ENCODE measurements around the gene KLF5. TPM values are rescaled to one million over a fixed set of nuclear protein-coding genes. Genes with fewer than 3 reads are reported as not detected.
A peak's percentile ranks its signal among the peaks of the same experiment; 100 is the strongest.

KLF5 gene
- total RNA-seq, 1 experiment from 2014 or later: 59.2 TPM

- Histone ChIP-seq H3K27me3 (ENCODE audit: insufficient read depth, low read length) (no peaks in the 10 kb centered on the region), H3K9ac (ENCODE audit: low read length) (peak overlapping the region; percentile 52), H3K4me2 (ENCODE audit: low read length) (peak overlapping the region; percentile 54), H4K20me1 (ENCODE audit: insufficient read depth) (no peaks in the 10 kb centered on the region), H3K4me1 (ENCODE audit: control insufficient read depth in 1 of 2, insufficient read depth in 2 of 2, low read length in 2 of 2) (peaks cover 32 to 51% of the 10 kb centered on the region in 2 experiments), H2AFZ (ENCODE audit: low read depth, low read length, poor library complexity, severe bottlenecking) (no peak overlapping the region), H3K9me3 (ENCODE audit: control insufficient read depth in 1 of 2, insufficient read depth in 1 of 2, low read depth in 1 of 2, low read length in 2 of 2) (peaks cover 9 to 25% of the 10 kb centered on the region in 2 experiments; a peak in 3 of 4 replicates), H3K27ac (ENCODE audit: low read depth, low read length) (peak overlapping the region; percentile 93), H3K79me2 (ENCODE audit: insufficient read depth, low read length) (no peaks in the 10 kb centered on the region), H3K9me2 (ENCODE audit: insufficient read depth) (no peaks in the 10 kb centered on the region), H3K36me3 (ENCODE audit: control insufficient read depth in 1 of 2, insufficient read depth in 2 of 2, low read length in 2 of 2) (peaks cover 0 to 8% of the 10 kb centered on the region in 2 experiments; a peak in 1 of 4 replicates), H3K4me3 (replicated peaks in 1 of 2; ENCODE audit: low read depth in 1 of 2, low read length in 2 of 2) (peak overlapping the region in 1 of 2 experiments; percentile 22; a peak in 1 of 4 replicates)
- ChIA-PET POLR2A (interaction anchor here (1.3 kb wide), 1 partner anchor 10 kb away, joined by 4 read pairs; no protein-coding TSS in a partner anchor), RAD21 (ENCODE audit: low non-redundant PET in 1 of 2, low total read pairs in 2 of 2, uncharacterized antibody in 2 of 2, unreplicated experiment in 2 of 2) (no interaction called here), CTCF (no interaction called here)
- TF ChIP-seq ATF3 (IDR thresholded peaks at IDR 0.05): no peak
- TF ChIP-seq ZFX (IDR thresholded peaks at IDR 0.05): no peak
- no peak for TF ChIP-seq ELF1 (IDR thresholded peaks at IDR 0.05; ENCODE audit: borderline replicate concordance, low read depth)
- no peak for TF ChIP-seq ZNF274 (IDR thresholded peaks at IDR 0.05; ENCODE audit: low read depth, low read length)
- TF ChIP-seq POLR2AphosphoS5 (IDR thresholded peaks at IDR 0.05; ENCODE audit: low read depth, low read length): no peak
- no peak for TF ChIP-seq CTCF (IDR thresholded peaks at IDR 0.05 in 2 of 3, conservative IDR thresholded peaks at IDR 0.05 in 1 of 3; ENCODE audit: borderline replicate concordance in 1 of 3, insufficient read depth in 1 of 3, low read depth in 2 of 3, low read length in 2 of 3)
- no peak for TF ChIP-seq TCF7L2 (IDR thresholded peaks at IDR 0.05; ENCODE audit: borderline replicate concordance, extremely low read depth, insufficient read depth, insufficient read length)
- no peak for TF ChIP-seq SP1 (IDR thresholded peaks at IDR 0.05; ENCODE audit: low read depth)
- no peak for TF ChIP-seq SIN3A (IDR thresholded peaks at IDR 0.05; ENCODE audit: low read depth)
- no peak for TF ChIP-seq SRF (IDR thresholded peaks at IDR 0.05; ENCODE audit: low read depth)
- intact Hi-C loops (cut with micrococcal nuclease): loop anchor here (5.0 to 10.0 kb wide), 3 partner anchors 124 to 326 kb away; no protein-coding TSS in a partner anchor
- DNase-seq (ENCODE audit: low read depth, low spot score) (no peak), ATAC-seq (peak; percentile 12; the same call in 1 of the 2 replicates)
- TSS peak; percentile 100 for BruUV-seq (replicated peaks)
Measured at GRCh38 chr13:73090823-73091187, 32.0 kb downstream of the KLF5 start.

Measured in HCT116 (cell line).